Stimulated activated CD4-positive, alpha-beta T cell treated with anti-CD3 and anti-CD28 coated beads, TNF-alpha, amount 100 ng/mL, for 4 hours (primary cell): ENCODE results near the gene GOLGA8A.
"Not testable (repeated sequence)": the region's sequence is repeated elsewhere in the genome, so short reads cannot be mapped to it uniquely, and the experiment has no call there.

Source experiments
- DNase-seq, 3 experiments: peaks; one replicate each; pipeline ENCODE4 v3.0.0-alpha.2; 2020; ENCODE audit warnings: low read depth in 3 of 3

Gene GOLGA8A

DNA sequence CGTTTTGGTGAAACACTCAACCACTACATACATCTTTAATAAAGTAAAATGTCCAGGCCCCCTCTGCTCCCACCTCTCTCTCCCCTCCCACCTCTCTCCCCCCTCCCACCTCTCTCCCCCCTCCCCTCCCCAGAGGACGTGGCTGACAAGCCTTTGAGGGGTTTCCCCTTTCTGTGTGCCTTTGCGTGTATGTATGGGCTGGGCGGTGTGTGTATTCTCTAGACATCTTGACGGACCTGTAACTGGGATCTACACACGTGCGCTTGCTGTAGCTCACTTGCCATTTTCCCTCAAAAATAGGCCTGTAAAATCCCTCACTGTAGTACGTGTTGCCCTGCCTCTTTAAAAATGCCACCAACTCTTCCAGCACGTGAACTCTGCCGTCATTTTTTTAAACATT is 28.6 kb downstream of the GOLGA8A start:
- not testable (repeated sequence) for DNase-seq

DNA sequence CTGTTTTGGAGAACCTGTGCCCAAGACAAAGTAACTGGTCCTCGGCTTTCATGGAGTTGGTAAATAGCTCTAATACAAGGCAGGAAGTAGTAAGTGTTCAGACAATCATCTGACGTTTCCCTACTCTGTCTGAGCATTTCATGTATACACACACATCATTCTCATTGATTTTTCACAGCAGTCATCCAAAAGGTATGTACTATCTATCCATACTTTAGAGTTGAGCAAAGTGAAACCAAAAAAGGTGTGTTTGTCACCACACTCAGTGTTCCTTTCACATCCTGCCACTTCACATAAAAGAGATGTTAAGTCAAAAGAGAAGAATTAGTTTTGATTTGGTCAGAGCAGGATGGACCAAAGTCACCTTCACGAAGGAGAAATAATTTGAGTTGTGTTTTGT is 33.7 kb downstream of the GOLGA8A start:
- not testable (repeated sequence) for DNase-seq

DNA sequence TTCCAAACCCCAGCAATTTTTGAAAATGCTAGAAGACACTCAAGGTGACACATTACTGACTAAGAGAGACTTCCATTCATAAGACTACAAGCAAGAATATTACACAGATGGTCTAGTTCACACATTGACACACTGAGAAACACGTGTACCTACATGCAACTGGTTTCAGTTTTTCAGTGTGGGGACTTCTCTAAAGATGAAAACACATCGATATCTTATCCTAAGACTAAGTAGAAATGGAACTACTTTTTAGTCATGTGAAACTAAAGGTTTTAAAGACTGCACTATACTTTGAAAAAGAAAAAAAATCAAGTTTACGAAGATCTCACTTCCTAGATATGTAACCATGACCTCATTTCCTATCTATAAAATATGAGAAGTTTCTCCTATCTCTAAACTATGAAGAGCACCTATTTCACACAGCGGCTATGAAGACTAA is 34.4 kb downstream of the GOLGA8A start:
- not testable (repeated sequence) for DNase-seq

DNA sequence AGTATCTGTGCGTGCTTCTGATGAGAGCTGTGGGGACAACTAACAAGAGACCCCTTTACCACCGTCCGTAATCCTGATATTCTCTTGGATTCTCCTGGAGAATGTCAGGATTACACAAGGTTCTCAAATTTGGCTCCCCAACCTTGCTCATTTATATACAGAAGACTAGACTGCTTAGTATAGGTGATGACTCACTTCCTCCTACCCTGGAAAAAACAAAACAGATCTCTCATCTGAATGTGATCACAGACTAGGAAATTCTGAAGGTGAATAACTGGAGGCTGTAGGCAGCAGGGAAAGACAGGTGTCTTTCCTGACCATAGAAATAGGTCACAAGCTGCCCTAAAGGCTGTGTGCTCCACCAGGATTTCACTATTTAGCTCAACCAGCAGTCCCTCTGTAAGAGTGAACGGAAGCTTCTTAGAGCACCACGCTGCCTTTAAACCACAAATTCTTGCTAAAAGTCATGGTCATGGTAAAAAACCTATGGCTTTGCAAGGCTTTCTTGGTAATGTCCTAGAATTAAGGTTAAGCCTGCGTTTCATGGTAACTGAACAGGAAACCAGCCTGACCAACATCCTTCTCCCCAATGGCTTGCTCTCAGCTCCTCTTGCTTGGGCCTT is 39.9 kb downstream of the GOLGA8A start:
- not testable (repeated sequence) for DNase-seq

DNA sequence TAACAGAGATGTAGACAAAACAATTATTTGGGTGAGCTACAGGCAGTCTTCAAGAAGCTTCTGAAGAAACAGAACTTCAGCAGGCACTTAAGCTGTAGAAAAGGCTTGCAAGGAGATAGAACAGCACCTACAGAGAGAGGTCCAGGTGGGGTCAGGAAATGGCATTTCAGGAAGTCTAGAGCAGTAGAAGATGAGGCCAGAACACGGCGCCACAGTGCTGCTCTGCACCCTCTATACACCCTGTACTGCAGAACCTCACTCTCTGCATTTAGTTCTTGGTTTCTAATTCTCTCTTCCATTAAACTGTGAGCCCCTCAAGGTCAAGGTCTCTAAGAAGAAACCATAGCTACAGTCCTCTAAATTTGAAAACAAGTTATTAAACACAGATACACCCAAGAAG is 44.6 kb downstream of the GOLGA8A start:
- DNase-seq, result not testable (repeated sequence)

DNA sequence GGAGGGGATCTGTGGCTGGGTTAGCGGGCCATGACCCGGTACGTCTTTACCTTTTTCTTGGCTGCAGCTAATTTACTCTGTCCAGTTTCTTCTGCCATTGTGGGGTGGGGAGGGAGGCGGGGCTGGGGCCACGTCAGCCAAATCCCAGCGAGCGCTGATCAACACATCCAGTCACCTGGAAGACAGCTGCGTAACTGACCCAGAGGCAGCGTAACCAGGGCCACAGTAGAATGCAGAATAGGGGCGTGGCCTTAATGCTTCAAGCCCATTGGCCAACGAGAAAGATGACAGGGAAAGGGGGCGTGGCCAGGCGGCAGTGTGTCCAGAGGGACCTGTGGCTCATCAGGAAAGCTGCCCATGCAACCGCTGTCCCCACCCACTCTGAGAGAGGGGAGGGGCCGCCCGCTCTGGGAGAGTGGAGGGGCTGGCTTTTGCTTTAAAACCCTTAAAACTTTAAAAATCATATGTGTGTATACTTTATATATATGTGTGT is 48.0 kb downstream of the GOLGA8A start:
- DNase-seq, result not testable (repeated sequence)
